ENCODE measurements around the gene ALG6. TPM values are rescaled to one million over a fixed set of nuclear protein-coding genes. Genes with fewer than 3 reads are reported as not detected.

Gene ALG6
- total RNA-seq, 4 donors from 2014 or later: 6.8 to 16.5 (median 13.0) TPM

GRCh38 chr1:63403386-63403785, 36.0 kb downstream of the ALG6 start:
- peaks cover 0 to 27% (median 0%) of the 10 kb centered on the region in 3 donors for H3K36me3 ChIP-seq

DNA sequence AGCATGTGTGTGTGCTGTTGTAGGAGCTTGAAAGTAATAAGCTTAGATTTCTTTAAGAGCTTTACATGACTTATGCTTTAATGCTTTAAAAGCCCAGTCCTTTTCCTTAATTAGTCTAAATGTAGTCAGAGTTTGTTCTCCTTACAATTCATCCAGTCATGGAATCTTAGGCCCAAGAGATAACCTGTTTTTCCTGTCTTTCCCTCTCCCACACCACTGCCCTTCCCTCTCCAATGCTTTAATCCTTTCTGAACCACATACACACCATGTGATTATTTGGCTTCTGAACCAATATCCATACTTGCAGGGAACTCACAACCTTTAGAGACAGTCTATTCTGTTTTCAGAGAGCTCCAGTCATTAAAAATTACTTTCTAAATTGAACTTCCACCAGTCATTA, 37.6 kb downstream of the ALG6 start:
- intact Hi-C loops (cut with DNase I): no loop called here
- Histone ChIP-seq H3K27me3 (no peaks in the 10 kb centered on the region), H3K27ac (peak overlapping the region in 1 of 4 donors; percentile 13), H3K4me1 (peaks cover 0 to 27% (median 0%) of the 10 kb centered on the region in 3 donors), H3K9me3 (no peaks in the 10 kb centered on the region), H3K36me3 (peaks cover 0 to 22% (median 0%) of the 10 kb centered on the region in 3 donors), H3K4me3 (no peak overlapping the region)
- TF ChIP-seq POLR2A (IDR thresholded peaks at IDR 0.05): no peak
- TF ChIP-seq CTCF (IDR thresholded peaks at IDR 0.05): no peak
- no peak for DNase-seq

More at GRCh38 chr1:63403386-63403785, 36.0 kb downstream of the ALG6 start:
- WGBS, 2 donors: 27 to 79% methylated on average over 3 of the region's 3 CpGs
- TF ChIP-seq POLR2A (IDR thresholded peaks at IDR 0.05) (no peak), CTCF (IDR thresholded peaks at IDR 0.05) (no peak)
- no peak for DNase-seq
- Histone ChIP-seq H3K27me3 (no peaks in the 10 kb centered on the region), H3K4me1 (peaks cover 0 to 27% (median 0%) of the 10 kb centered on the region in 3 donors), H3K4me3 (no peak overlapping the region), H3K9me3 (no peaks in the 10 kb centered on the region), H3K27ac (no peak overlapping the region)
- intact Hi-C loops (cut with DNase I): no loop called here

DNA sequence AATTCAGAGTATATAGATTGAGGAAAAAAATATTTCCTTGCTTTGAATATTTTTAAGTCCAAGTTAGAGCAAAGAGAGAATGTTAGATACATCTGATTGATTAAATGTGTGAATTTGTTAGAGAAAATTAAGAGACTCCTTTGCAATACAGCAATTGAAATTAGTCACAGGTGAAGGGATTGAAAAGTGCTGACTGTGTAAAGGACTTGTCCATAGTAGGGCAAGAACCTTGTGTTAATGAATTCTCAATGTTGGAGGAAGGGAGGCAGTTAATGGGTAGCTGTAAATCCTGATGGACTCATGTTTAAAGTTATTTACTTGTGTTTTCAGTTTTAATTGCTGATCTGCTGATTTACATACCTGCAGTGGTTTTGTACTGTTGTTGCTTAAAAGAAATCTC, 38.6 kb downstream of the ALG6 start:
- H3K9me3 ChIP-seq: no peaks in the 10 kb centered on the region
- H3K36me3 ChIP-seq: peaks cover 0 to 20% (median 0%) of the 10 kb centered on the region in 3 donors
- no peak for DNase-seq
- TF ChIP-seq CTCF (IDR thresholded peaks at IDR 0.05) (no peak), POLR2A (IDR thresholded peaks at IDR 0.05) (no peak)
- peaks cover 0 to 27% (median 0%) of the 10 kb centered on the region in 3 donors for H3K4me1 ChIP-seq
- H3K27ac ChIP-seq: no peak overlapping the region
- no peaks in the 10 kb centered on the region for H3K27me3 ChIP-seq
- intact Hi-C loops (cut with DNase I): no loop called here
- H3K4me3 ChIP-seq: no peak overlapping the region

DNA sequence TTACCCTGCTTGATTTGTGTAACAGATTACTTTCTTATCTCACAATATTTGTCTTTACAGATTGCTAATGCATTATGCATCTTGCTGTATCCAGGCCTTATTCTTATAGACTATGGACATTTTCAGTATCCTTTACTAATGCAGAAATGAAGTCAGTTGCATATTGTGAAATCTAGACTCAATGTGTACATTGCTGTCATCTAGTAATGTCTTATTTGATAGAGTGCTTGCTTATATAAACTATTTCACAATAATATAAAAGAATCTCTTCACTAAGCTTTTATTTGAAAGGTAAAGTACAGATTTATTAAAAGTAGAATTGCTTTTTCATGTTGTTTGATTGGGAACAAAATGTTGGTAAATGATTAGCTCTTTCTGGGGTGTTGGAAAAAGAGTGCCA, 39.6 kb downstream of the ALG6 start:
- DNase-seq: no peak
- peaks cover 0 to 27% (median 0%) of the 10 kb centered on the region in 3 donors for H3K4me1 ChIP-seq
- intact Hi-C loops (cut with DNase I): no loop called here
- no peak overlapping the region for H3K27ac ChIP-seq
- H3K4me3 ChIP-seq: no peak overlapping the region
- no peak for TF ChIP-seq POLR2A (IDR thresholded peaks at IDR 0.05)
- no peak for TF ChIP-seq CTCF (IDR thresholded peaks at IDR 0.05)
- H3K27me3 ChIP-seq: no peaks in the 10 kb centered on the region
- H3K9me3 ChIP-seq: no peaks in the 10 kb centered on the region
- peaks cover 0 to 18% (median 0%) of the 10 kb centered on the region in 3 donors for H3K36me3 ChIP-seq

GRCh38 chr1:63408331-63408730, 40.9 kb downstream of the ALG6 start:
- DNase-seq: no peak

GRCh38 chr1:63411066-63411465, 43.6 kb downstream of the ALG6 start:
- Histone ChIP-seq H3K27me3 (no peaks in the 10 kb centered on the region), H3K36me3 (peaks cover 0 to 39% (median 0%) of the 10 kb centered on the region in 3 donors), H3K4me3 (no peak overlapping the region), H3K27ac (no peak overlapping the region), H3K4me1 (peaks cover 0 to 8% (median 0%) of the 10 kb centered on the region in 3 donors), H3K9me3 (no peaks in the 10 kb centered on the region)
- 67 to 82% methylated on average over 2 of the region's 2 CpGs for WGBS, 2 donors
- DNase-seq: no peak
- TF ChIP-seq POLR2A (IDR thresholded peaks at IDR 0.05) (no peak), CTCF (IDR thresholded peaks at IDR 0.05) (no peak)
- intact Hi-C loops (cut with DNase I): no loop called here

More at GRCh38 chr1:63408331-63408730, 40.9 kb downstream of the ALG6 start:
- H3K36me3 ChIP-seq: peaks cover 0 to 16% (median 0%) of the 10 kb centered on the region in 3 donors
- H3K9me3 ChIP-seq: no peaks in the 10 kb centered on the region
- 78 to 82% methylated on average over 4 of the region's 4 CpGs for WGBS, 2 donors
- H3K4me1 ChIP-seq: peaks cover 0 to 27% (median 0%) of the 10 kb centered on the region in 3 donors
- no peaks in the 10 kb centered on the region for H3K27me3 ChIP-seq
- intact Hi-C loops (cut with DNase I): no loop called here
- H3K4me3 ChIP-seq: no peak overlapping the region
- TF ChIP-seq POLR2A (IDR thresholded peaks at IDR 0.05): no peak
- H3K27ac ChIP-seq: no peak overlapping the region

All from esophagus squamous epithelium (tissue), 5 donors.